Activated CD8-positive, alpha-beta T cell treated with anti-CD3 and anti-CD28 coated beads for 36 hours (primary cell): ENCODE measurements around the gene ST14. TPM values are rescaled to one million over a fixed set of nuclear protein-coding genes. Genes with fewer than 3 reads are reported as not detected.

Experiments used
- ATAC-seq: fragments of 200-7000 bp; cut with Tn5 transposase; one replicate; pipeline ENCODE4 v1.10.0; 2021; ENCODE audit warnings: mild to moderate bottlenecking, moderate library complexity
- CTCF ChIA-PET: fragments of 350-600 bp; sonication (Branson Sonifier 250); formaldehyde crosslinking; loops from one replicate; lab custom pipeline; 2021; ENCODE audit warnings: antibody characterized with exemption; lab: Charles Lee
- POLR2A ChIA-PET: fragments of 350-600 bp; sonication (Branson Sonifier 250); formaldehyde crosslinking; loops from one replicate; lab custom pipeline; 2021; ENCODE audit warnings: antibody characterized with exemption; lab: Charles Lee
- DNase-seq: peaks from one replicate; pipeline ENCODE4 v3.0.0-alpha.2; 2020
- H3K27ac Mint-ChIP-seq: one replicate; pipeline ENCODE4 v1.8.0; 2021; ENCODE audit warnings: mild to moderate bottlenecking, mixed read lengths
- H3K27me3 Mint-ChIP-seq: one replicate; pipeline ENCODE4 v1.8.0; 2021; ENCODE audit warnings: mixed read lengths
- H3K36me3 Mint-ChIP-seq: one replicate; pipeline ENCODE4 v1.8.0; 2021; ENCODE audit warnings: low read depth, mixed read lengths
- H3K4me1 Mint-ChIP-seq: one replicate; pipeline ENCODE4 v1.8.0; 2021; ENCODE audit warnings: low read depth, mixed read lengths
- H3K4me3 Mint-ChIP-seq: one replicate; pipeline ENCODE4 v1.8.0; 2021; ENCODE audit warnings: mild to moderate bottlenecking, moderate library complexity, mixed read lengths
- H3K9me3 Mint-ChIP-seq: one replicate; pipeline ENCODE4 v1.8.0; 2021; ENCODE audit warnings: mixed read lengths
- CTCF ChIP-seq: fragments of 200-600 bp; IDR thresholded peaks from one replicate; pipeline ENCODE4 v1.8.0; 2022; ENCODE audit warnings: antibody characterized with exemption, mild to moderate bottlenecking
- intact Hi-C: fragments of 100-400 bp; cut with micrococcal nuclease; formaldehyde crosslinking; loops from one replicate; pipeline ENCODE4 v1.10.0; 2022
- total RNA-seq, 2 experiments: library from RNA; stranded (reverse); gene quantifications; one replicate each; pipeline ENCODE4 v1.2.3, GENCODE V29; 2021

The ST14 gene
- total RNA-seq, 2 experiments from 2014 or later: not detected

- no peak for DNase-seq
- H3K4me1 Mint-ChIP-seq: no peaks in the 10 kb centered on the region
- intact Hi-C loops: loop anchor here (5.0 kb wide), 3 partner anchors 160 to 650 kb away; no protein-coding TSS in a partner anchor
Observed at GRCh38 chr11:130211781-130212401, 52.3 kb downstream of the ST14 start.

DNA sequence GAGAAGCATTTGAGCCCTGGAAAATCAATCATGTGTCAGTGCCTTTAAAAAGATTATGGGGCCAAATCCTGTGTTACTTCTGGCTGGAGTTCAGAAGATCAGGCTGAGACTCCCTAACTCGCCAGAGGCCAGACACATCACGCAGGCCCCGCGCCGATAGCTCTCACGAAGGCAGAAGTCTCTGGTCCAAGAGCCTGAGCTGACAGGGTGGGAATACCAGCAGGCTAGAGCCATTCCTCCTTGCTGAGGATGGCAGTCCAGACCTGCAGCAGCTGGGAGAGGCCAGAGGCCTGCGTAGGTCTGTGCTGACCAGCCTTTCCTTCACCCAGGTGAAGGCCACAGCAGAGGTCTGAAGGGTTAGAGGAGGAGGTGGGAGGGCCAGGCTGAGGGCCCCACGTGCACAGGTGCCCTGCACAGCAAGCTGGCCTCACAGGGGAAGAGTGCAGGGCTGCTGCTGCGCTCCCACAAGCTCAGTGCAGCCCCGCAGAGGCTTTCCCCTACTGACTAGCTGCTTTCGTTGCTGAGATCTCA, 52.9 kb downstream of the ST14 start:
- intact Hi-C loops: loop anchor here (5.0 kb wide), 3 partner anchors 160 to 650 kb away; no protein-coding TSS in a partner anchor
- TF ChIP-seq CTCF: no peak
- no peaks in the 10 kb centered on the region for H3K36me3 Mint-ChIP-seq
- H3K4me1 Mint-ChIP-seq: no peaks in the 10 kb centered on the region
- no peak overlapping the region for H3K27ac Mint-ChIP-seq
- peaks cover 3% of the 10 kb centered on the region for H3K27me3 Mint-ChIP-seq
- H3K9me3 Mint-ChIP-seq: no peaks in the 10 kb centered on the region
- CTCF ChIA-PET: interaction anchor here (0.6 to 2.2 kb wide), 39 partner anchors 9 to 650 kb away, joined by 3 to 17 read pairs (median 3); no protein-coding TSS in a partner anchor
- POLR2A ChIA-PET: no interaction called here
- ATAC-seq: peak; percentile 24
- DNase-seq: no peak
- no peak overlapping the region for H3K4me3 Mint-ChIP-seq

More at GRCh38 chr11:130211781-130212401, 52.3 kb downstream of the ST14 start:
- ATAC-seq: no peak
- no peak overlapping the region for H3K4me3 Mint-ChIP-seq
- CTCF ChIA-PET: interaction anchor here (0.9 to 2.2 kb wide), 16 partner anchors 9 to 651 kb away, joined by 3 to 17 read pairs (median 5); no protein-coding TSS in a partner anchor
- H3K27me3 Mint-ChIP-seq: peaks cover 3% of the 10 kb centered on the region
- H3K36me3 Mint-ChIP-seq: no peaks in the 10 kb centered on the region
- POLR2A ChIA-PET: no interaction called here
- no peak for TF ChIP-seq CTCF
- H3K9me3 Mint-ChIP-seq: no peaks in the 10 kb centered on the region
- H3K27ac Mint-ChIP-seq: no peak overlapping the region

- ATAC-seq: peak; percentile 96
- POLR2A ChIA-PET: no interaction called here
- H3K4me1 Mint-ChIP-seq: no peaks in the 10 kb centered on the region
- intact Hi-C loops: loop anchor here (5.0 kb wide), 3 partner anchors 159 to 649 kb away; no protein-coding TSS in a partner anchor
- H3K27me3 Mint-ChIP-seq: peaks cover 3% of the 10 kb centered on the region
- H3K36me3 Mint-ChIP-seq: no peaks in the 10 kb centered on the region
- H3K9me3 Mint-ChIP-seq: no peaks in the 10 kb centered on the region
- no peak overlapping the region for H3K27ac Mint-ChIP-seq
- peak; percentile 71 for DNase-seq
- peak; percentile 97 for TF ChIP-seq CTCF
- CTCF ChIA-PET: interaction anchor here (0.6 to 2.2 kb wide), 38 partner anchors 8 to 649 kb away, joined by 3 to 17 read pairs (median 4); no protein-coding TSS in a partner anchor
- no peak overlapping the region for H3K4me3 Mint-ChIP-seq
Observed at GRCh38 chr11:130213143-130213978, 53.8 kb downstream of the ST14 start.

DNA sequence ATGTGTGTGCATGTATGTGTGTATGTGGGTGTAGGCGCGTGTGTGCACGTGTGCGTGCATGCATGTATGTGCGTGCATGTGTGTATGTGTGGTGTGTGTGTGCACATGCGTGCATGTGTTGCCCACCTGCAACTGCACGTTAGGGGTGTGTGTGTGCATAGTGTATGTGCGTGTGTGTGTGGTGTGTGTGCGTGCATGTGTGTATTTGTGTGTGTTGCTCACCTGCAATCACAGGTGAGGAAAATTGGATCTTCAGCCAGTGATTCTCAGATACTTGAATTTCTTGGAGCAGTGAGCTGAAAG, 54.3 kb downstream of the ST14 start:
- Mint-ChIP-seq H3K9me3 (no peaks in the 10 kb centered on the region), H3K27me3 (peaks cover 3% of the 10 kb centered on the region), H3K4me3 (no peak overlapping the region), H3K4me1 (no peaks in the 10 kb centered on the region), H3K27ac (no peak overlapping the region), H3K36me3 (no peaks in the 10 kb centered on the region)
- no peak for ATAC-seq
- intact Hi-C loops: loop anchor here (5.0 kb wide), 3 partner anchors 158 to 648 kb away; no protein-coding TSS in a partner anchor
- ChIA-PET POLR2A (no interaction called here), CTCF (no interaction called here)
- no peak for DNase-seq
- no peak for TF ChIP-seq CTCF
